ENCODE measurements around the gene BOD1L1. TPM values are rescaled to one million over a fixed set of nuclear protein-coding genes. Genes with fewer than 3 reads are reported as not detected.

Gene BOD1L1
- total RNA-seq, 2 donors from 2014 or later: 42.8 to 45.1 TPM

DNA sequence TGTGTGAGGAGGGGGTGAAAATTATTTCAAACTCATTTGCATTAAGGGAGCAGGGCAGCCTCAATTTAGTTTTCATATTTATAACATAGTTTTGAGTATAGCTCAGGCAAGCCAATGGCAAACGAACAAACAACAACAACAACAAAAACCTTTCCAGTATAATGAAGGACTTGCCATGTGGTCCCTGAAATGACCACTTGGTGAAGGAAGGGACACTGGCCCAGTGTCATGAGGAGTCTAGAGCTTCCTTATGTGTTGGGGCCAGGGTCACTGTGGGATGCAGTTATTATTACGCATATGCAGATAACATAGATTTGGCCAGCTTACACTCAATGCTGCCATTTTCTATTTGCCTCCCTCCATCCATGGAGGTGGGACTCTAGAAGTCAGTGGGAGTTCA, 106.5 kb downstream of the BOD1L1 start:
- Mint-ChIP-seq H3K27ac (no peak overlapping the region), H3K36me3 (ENCODE audit: insufficient read depth in 2 of 2) (peaks cover 5 to 10% of the 10 kb centered on the region in 2 donors), H3K27me3 (ENCODE audit: low read depth) (peaks cover 61% of the 10 kb centered on the region), H3K4me1 (ENCODE audit: low read depth) (no peaks in the 10 kb centered on the region), H3K4me3 (no peak overlapping the region), H3K9me3 (no peaks in the 10 kb centered on the region)
- ATAC-seq (replicated peaks in 1 of 2) (no peak), DNase-seq (no peak)

Other genes starting within 250 kb of the BOD1L1 start
- gene RAB28, start 143.4 kb downstream of the BOD1L1 start, total RNA-seq: 10 to 100 TPM; 15.6 to 16.8 TPM
- not detected for gene NKX3-2, start 83.2 kb downstream of the BOD1L1 start, total RNA-seq

All from activated T-cell treated with anti-CD3 and anti-CD28 coated beads, Interleukin-2, amount 50 U/mL, for 72 hours (primary cell).